NCI-H146 treated with DMSO at 0.1 percent for 48 hours (cell line): Measurements from ENCODE around the gene NUBP2.

Source experiments
- DNase-seq: peaks from one replicate; lab custom pipeline; 2025; ENCODE audit not compliant: unreplicated experiment; lab: John Stamatoyannopoulos, UW

The NUBP2 gene

GRCh38 chr16:1757714-1758461, 24.9 kb upstream of the NUBP2 start:
- no peak for DNase-seq

GRCh38 chr16:1758923-1759322, 23.8 kb upstream of the NUBP2 start:
- no peak for DNase-seq

GRCh38 chr16:1759511-1759910, 23.2 kb upstream of the NUBP2 start:
- DNase-seq = no peak

- DNase-seq = no peak
These were observed 21.8 kb upstream of the NUBP2 start for GRCh38 chr16:1760911-1761310.

- DNase-seq = no peak
These were observed 21.0 kb upstream of the NUBP2 start for GRCh38 chr16:1761751-1762150.

- DNase-seq = no peak
These were observed 20.4 kb upstream of the NUBP2 start for GRCh38 chr16:1762196-1762878.

GRCh38 chr16:1762879-1763520, 19.8 kb upstream of the NUBP2 start:
- DNase-seq = no peak

GRCh38 chr16:1763521-1764511, 18.9 kb upstream of the NUBP2 start:
- no peak for DNase-seq

GRCh38 chr16:1764971-1765370, 17.8 kb upstream of the NUBP2 start:
- no peak for DNase-seq

- no peak for DNase-seq
These were observed 16.9 kb upstream of the NUBP2 start for GRCh38 chr16:1765826-1766225.

- no peak for DNase-seq
These were observed 16.5 kb upstream of the NUBP2 start for GRCh38 chr16:1766231-1766630.

- no peak for DNase-seq
These were observed 16.1 kb upstream of the NUBP2 start for GRCh38 chr16:1766701-1767100.

- DNase-seq = no peak
These were observed 15.4 kb upstream of the NUBP2 start for GRCh38 chr16:1767116-1767994.

GRCh38 chr16:1768061-1768766, 14.5 kb upstream of the NUBP2 start:
- no peak for DNase-seq

- no peak for DNase-seq
These were observed 13.9 kb upstream of the NUBP2 start for GRCh38 chr16:1768767-1769401.

GRCh38 chr16:1769402-1770300, 13.1 kb upstream of the NUBP2 start:
- no peak for DNase-seq

GRCh38 chr16:1770328-1771187, 12.2 kb upstream of the NUBP2 start:
- DNase-seq = no peak
